Measurements from ENCODE around the gene VENTX. TPM values are rescaled to one million over a fixed set of nuclear protein-coding genes. Genes with fewer than 3 reads are reported as not detected.

The VENTX gene
- total RNA-seq, 1 donor from 2014 or later: 1.2 TPM

DNA sequence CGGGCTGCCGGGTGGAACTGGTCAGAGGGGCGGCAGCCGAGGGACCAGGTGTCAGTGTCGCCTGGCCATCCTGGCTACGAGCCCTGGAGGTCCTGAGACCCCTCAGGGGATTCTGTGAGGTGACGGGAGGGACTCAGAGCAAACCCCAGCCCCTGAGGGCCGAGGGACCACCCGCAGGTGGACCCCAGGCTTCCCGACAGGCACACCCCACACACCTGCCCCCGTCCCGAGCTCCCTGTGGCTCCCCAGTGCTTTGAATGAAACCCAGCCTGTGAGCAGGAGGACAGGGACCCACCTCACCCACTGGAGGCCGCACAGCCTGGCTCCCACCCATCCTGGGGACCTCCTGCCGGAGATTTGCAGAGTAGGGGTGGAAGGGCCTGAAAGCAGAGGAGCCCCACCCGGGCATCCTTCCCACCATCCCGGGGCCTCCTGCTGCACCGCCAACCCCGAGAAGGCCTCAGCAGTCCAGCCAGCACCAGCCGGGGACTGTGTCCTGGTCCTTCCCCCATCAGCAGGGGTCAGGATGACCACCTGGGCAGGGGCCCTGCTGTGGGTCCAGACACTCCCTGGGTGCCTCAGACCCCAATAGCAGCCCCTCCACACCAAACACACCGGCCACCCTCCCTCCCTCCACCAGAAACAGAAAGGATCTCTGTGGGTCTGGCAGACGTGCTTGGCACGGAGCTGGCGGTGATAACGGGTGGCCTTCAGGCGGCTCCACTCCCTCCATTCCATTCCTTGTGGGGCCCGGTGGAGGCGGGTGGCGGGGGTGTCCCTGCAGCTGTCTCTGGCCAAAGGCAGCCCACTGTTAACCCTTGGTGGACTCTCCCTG lies 13.9 kb downstream of the VENTX start:
- DNase-seq (ENCODE audit: low spot score, unreplicated experiment): no peak
- H3K4me3 Mint-ChIP-seq (ENCODE audit: low read depth): no peak overlapping the region
- no peaks in the 10 kb centered on the region for H3K9me3 Mint-ChIP-seq (ENCODE audit: low read depth)
- H3K27ac Mint-ChIP-seq: no peak overlapping the region
- H3K36me3 Mint-ChIP-seq (ENCODE audit: insufficient read depth): no peaks in the 10 kb centered on the region
- TF ChIP-seq, protein P1, sequence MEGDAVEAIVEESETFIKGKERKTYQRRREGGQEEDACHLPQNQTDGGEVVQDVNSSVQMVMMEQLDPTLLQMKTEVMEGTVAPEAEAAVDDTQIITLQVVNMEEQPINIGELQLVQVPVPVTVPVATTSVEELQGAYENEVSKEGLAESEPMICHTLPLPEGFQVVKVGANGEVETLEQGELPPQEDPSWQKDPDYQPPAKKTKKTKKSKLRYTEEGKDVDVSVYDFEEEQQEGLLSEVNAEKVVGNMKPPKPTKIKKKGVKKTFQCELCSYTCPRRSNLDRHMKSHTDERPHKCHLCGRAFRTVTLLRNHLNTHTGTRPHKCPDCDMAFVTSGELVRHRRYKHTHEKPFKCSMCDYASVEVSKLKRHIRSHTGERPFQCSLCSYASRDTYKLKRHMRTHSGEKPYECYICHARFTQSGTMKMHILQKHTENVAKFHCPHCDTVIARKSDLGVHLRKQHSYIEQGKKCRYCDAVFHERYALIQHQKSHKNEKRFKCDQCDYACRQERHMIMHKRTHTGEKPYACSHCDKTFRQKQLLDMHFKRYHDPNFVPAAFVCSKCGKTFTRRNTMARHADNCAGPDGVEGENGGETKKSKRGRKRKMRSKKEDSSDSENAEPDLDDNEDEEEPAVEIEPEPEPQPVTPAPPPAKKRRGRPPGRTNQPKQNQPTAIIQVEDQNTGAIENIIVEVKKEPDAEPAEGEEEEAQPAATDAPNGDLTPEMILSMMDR (IDR thresholded peaks at IDR 0.05; ENCODE audit: unreplicated experiment): no peak
- peaks cover 4% of the 10 kb centered on the region for H3K4me1 Mint-ChIP-seq (ENCODE audit: low read depth)
- H3K27me3 Mint-ChIP-seq: peaks cover 28% of the 10 kb centered on the region

DNA sequence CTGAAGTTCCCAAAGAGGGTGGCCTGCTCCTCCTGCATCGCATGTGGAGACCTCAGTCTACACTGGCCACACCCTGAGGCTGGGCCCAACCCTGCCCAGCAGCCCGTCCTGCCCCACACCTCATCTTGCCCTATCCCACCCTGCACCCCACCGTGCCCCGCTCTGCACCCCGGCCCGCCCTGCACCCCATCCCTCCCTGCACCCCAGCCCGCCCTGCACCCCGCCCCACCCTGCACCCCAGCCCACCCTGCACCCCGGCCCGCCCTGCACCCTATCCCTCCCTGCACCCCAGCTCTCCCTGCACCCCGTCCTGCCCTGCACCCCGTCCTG lies 14.5 kb downstream of the VENTX start:
- Mint-ChIP-seq H3K9me3 (ENCODE audit: low read depth) (no peaks in the 10 kb centered on the region), H3K36me3 (ENCODE audit: insufficient read depth) (no peaks in the 10 kb centered on the region)

DNA sequence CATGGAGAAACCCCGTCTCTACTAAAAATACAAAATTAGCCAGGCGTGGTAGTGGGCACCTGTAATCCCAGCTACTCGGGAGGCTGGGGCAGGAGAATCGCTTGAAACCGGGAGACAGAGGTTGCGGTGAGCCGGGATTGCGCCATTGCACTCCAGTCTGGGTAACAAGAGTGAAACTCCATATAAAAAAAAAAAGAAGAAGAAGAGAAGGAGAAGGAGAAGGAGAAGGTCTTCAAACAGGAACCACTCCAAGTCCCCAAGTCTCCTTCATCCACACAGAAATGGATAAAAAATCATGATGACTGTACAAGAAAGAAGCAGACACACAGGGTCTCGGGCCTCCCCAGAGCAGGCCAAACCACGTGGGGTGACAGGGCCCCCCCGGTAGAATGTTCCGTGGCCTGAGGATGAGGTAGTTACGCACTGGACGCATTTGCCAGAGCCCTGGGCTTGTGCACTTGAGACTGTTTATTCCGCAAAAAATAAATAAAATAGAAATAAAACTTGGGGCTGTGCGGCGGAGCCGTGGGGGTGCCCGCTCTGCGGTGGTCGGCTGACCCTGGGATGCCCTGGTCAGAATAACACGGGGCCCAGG lies 15.8 kb downstream of the VENTX start:
- H3K4me1 Mint-ChIP-seq (ENCODE audit: low read depth): peaks cover 3% of the 10 kb centered on the region
- no peak for DNase-seq (ENCODE audit: low spot score, unreplicated experiment)
- TF ChIP-seq, protein P1 (IDR thresholded peaks at IDR 0.05; ENCODE audit: unreplicated experiment): no peak
- no peak overlapping the region for H3K4me3 Mint-ChIP-seq (ENCODE audit: low read depth)
- no peak overlapping the region for H3K27ac Mint-ChIP-seq
- peaks cover 30% of the 10 kb centered on the region for H3K27me3 Mint-ChIP-seq
- H3K9me3 Mint-ChIP-seq (ENCODE audit: low read depth): no peaks in the 10 kb centered on the region
- H3K36me3 Mint-ChIP-seq (ENCODE audit: insufficient read depth): no peaks in the 10 kb centered on the region

More for the DNA sequence above, 14.5 kb downstream of the VENTX start:
- H3K4me1 Mint-ChIP-seq (ENCODE audit: low read depth): peaks cover 2% of the 10 kb centered on the region
- H3K27me3 Mint-ChIP-seq: peaks cover 28% of the 10 kb centered on the region
- TF ChIP-seq, protein P1 (IDR thresholded peaks at IDR 0.05; ENCODE audit: unreplicated experiment): no peak
- DNase-seq (ENCODE audit: low spot score, unreplicated experiment): no peak
- H3K27ac Mint-ChIP-seq: no peak overlapping the region
- H3K4me3 Mint-ChIP-seq (ENCODE audit: low read depth): no peak overlapping the region

DNA sequence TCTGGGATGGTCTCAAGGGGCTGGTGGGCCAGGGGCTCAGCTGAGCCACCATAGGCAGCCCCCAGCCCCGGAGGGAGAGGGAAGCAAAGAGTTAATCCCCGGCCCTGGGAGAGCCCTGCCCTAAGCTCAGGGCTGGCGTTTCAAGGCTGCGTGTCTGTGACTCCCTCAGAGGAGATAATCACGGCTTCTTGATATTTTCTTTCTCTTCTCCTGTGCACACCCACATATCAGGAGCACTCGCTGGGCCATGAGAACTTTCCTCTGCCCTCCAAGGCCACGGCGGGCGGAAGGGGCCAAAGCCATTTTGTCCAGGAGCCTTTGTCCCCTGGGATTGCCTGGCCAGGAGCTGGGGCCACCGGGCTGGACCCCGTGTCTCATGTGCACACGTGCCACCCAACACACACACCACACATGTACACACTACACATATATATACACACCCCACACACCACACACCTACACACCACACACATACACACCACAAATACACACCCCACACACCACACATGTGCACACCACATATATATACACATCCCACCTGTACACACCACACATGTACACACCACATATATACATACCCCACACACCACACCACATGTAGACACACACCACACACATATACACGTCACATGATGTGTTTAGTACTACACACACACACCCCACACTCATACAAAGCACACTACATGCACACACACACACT lies 16.9 kb downstream of the VENTX start:
- no peaks in the 10 kb centered on the region for H3K9me3 Mint-ChIP-seq (ENCODE audit: low read depth)
- no peak overlapping the region for H3K4me3 Mint-ChIP-seq (ENCODE audit: low read depth)
- DNase-seq (ENCODE audit: low spot score, unreplicated experiment): no peak
- TF ChIP-seq, protein P1 (IDR thresholded peaks at IDR 0.05; ENCODE audit: unreplicated experiment): no peak
- H3K4me1 Mint-ChIP-seq (ENCODE audit: low read depth): peaks cover 3% of the 10 kb centered on the region
- no peak overlapping the region for H3K27ac Mint-ChIP-seq
- no peaks in the 10 kb centered on the region for H3K36me3 Mint-ChIP-seq (ENCODE audit: insufficient read depth)
- H3K27me3 Mint-ChIP-seq: peaks cover 29% of the 10 kb centered on the region

DNA sequence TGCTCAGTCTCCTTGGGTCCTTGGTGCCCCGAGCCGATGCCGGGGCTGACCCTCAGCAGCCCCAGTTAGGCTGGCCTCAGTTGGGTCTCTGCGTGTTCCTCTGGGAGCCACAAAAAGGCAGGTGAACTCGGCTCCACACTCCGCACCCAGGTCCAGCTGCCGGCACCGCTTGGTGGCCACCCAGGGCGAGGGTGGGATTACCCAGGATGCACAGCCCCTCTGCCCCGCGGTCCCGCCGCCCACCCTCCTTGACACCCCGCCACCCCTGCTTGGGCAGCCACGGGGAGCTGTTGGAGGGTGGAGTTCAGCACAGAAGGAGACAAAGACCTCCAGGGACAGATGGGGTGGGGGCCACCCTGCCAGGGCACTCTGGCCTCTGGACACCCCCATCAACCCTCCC lies 17.7 kb downstream of the VENTX start:
- H3K36me3 Mint-ChIP-seq (ENCODE audit: insufficient read depth): no peaks in the 10 kb centered on the region
- no peak for DNase-seq (ENCODE audit: low spot score, unreplicated experiment)
- H3K27me3 Mint-ChIP-seq: peaks cover 27% of the 10 kb centered on the region
- H3K9me3 Mint-ChIP-seq (ENCODE audit: low read depth): no peaks in the 10 kb centered on the region
- TF ChIP-seq, protein P1 (IDR thresholded peaks at IDR 0.05; ENCODE audit: unreplicated experiment): no peak
- no peak overlapping the region for H3K4me3 Mint-ChIP-seq (ENCODE audit: low read depth)
- H3K4me1 Mint-ChIP-seq (ENCODE audit: low read depth): peaks cover 3% of the 10 kb centered on the region
- H3K27ac Mint-ChIP-seq: no peak overlapping the region
